Activated T-cell treated with anti-CD3 and anti-CD28 coated beads, Interleukin-2, amount 50 U/mL, for 72 hours (primary cell): ENCODE data around the gene STX1A. TPM values are rescaled to one million over a fixed set of nuclear protein-coding genes. Genes with fewer than 3 reads are reported as not detected.

Experiments used
- ATAC-seq, 2 donors: fragments of 150-1000 bp; cut with Tn5 transposase; replicated peaks in 1 of 2; 2 replicates each; pipeline ENCODE4 v1.10.0; 2021; ENCODE audit warnings: moderate library complexity in 2 of 2, mild to moderate bottlenecking in 1 of 2
- DNase-seq, 2 donors: peaks; one replicate each; pipeline ENCODE4 v3.0.0; 2021 to 2022; ENCODE audit warnings: mixed read lengths in 1 of 2
- H3K27ac Mint-ChIP-seq: one replicate; pipeline ENCODE4 v1.8.0; 2022; ENCODE audit warnings: mild to moderate bottlenecking, moderate library complexity, mixed read lengths
- H3K27me3 Mint-ChIP-seq: one replicate; pipeline ENCODE4 v1.8.0; 2022; ENCODE audit warnings: low read depth, mixed read lengths
- H3K36me3 Mint-ChIP-seq, 2 donors: one replicate each; pipeline ENCODE4 v1.8.0; 2022; ENCODE audit warnings: mixed read lengths in 2 of 2, mild to moderate bottlenecking in 1 of 2; ENCODE audit not compliant: insufficient read depth in 2 of 2
- H3K4me1 Mint-ChIP-seq: one replicate; pipeline ENCODE4 v1.8.0; 2022; ENCODE audit warnings: low read depth, mixed read lengths
- H3K4me3 Mint-ChIP-seq, 2 donors: one replicate each; pipeline ENCODE4 v1.8.0; 2022; ENCODE audit warnings: mild to moderate bottlenecking in 2 of 2, mixed read lengths in 2 of 2, moderate library complexity in 2 of 2
- H3K9me3 Mint-ChIP-seq, 2 donors: one replicate each; pipeline ENCODE4 v1.8.0; 2022; ENCODE audit warnings: mixed read lengths in 2 of 2
- total RNA-seq, 2 donors: library from RNA; stranded (reverse); gene quantifications; one replicate each; pipeline ENCODE4 v1.2.3, GENCODE V29; 2022

Gene STX1A
- 10 to 100 TPM; 28.6 to 37.5 TPM for total RNA-seq

GRCh38 chr7:73718905-73719805, at the start of gene STX1A:
Gene STX1A, minus strand, starts transcription at chr7:73719669. Its CDS starts 38 bp downstream, at chr7:73719631.
- peaks cover 42% of the 10 kb centered on the region for H3K4me1 Mint-ChIP-seq
- no peaks in the 10 kb centered on the region for H3K9me3 Mint-ChIP-seq
- H3K4me3 Mint-ChIP-seq = peak within 1 kb of the TSS; percentile 87 to 88
- DNase-seq (peak; percentile 78 to 82), ATAC-seq (peak; percentile 66 to 72)
- H3K27ac Mint-ChIP-seq = no peak within 1 kb of the TSS
- H3K36me3 Mint-ChIP-seq = no peaks in the 10 kb centered on the region
- H3K27me3 Mint-ChIP-seq = peaks cover 9% of the 10 kb centered on the region

- H3K9me3 Mint-ChIP-seq = peaks cover 0 to 2% of the 10 kb centered on the region in 2 donors
- no peak overlapping the region for H3K27ac Mint-ChIP-seq
- H3K36me3 Mint-ChIP-seq = no peaks in the 10 kb centered on the region
- H3K4me1 Mint-ChIP-seq = peaks cover 18% of the 10 kb centered on the region
- ATAC-seq (no peak), DNase-seq (no peak)
- no peak overlapping the region for H3K4me3 Mint-ChIP-seq
- peaks cover 54% of the 10 kb centered on the region for H3K27me3 Mint-ChIP-seq
Measured at GRCh38 chr7:73768641-73769480, 49.4 kb upstream of the STX1A start.

GRCh38 chr7:73766556-73767229, 47.2 kb upstream of the STX1A start:
- Mint-ChIP-seq H3K27me3 (peaks cover 39% of the 10 kb centered on the region), H3K4me1 (peaks cover 18% of the 10 kb centered on the region), H3K4me3 (no peak overlapping the region), H3K9me3 (peaks cover 0 to 2% of the 10 kb centered on the region in 2 donors), H3K36me3 (no peaks in the 10 kb centered on the region), H3K27ac (no peak overlapping the region)
- DNase-seq (no peak), ATAC-seq (no peak)

- Mint-ChIP-seq H3K4me3 (no peak overlapping the region), H3K9me3 (no peaks in the 10 kb centered on the region), H3K4me1 (no peaks in the 10 kb centered on the region), H3K27ac (no peak overlapping the region), H3K36me3 (no peaks in the 10 kb centered on the region), H3K27me3 (peaks cover 11% of the 10 kb centered on the region)
- ATAC-seq (no peak), DNase-seq (no peak)
Measured at GRCh38 chr7:73762659-73762999, 43.2 kb upstream of the STX1A start.

GRCh38 chr7:73761854-73762658, 42.6 kb upstream of the STX1A start:
- DNase-seq (no peak), ATAC-seq (no peak)
- no peaks in the 10 kb centered on the region for H3K9me3 Mint-ChIP-seq
- no peak overlapping the region for H3K4me3 Mint-ChIP-seq
- no peaks in the 10 kb centered on the region for H3K36me3 Mint-ChIP-seq
- no peak overlapping the region for H3K27ac Mint-ChIP-seq
- no peaks in the 10 kb centered on the region for H3K4me1 Mint-ChIP-seq
- peaks cover 5% of the 10 kb centered on the region for H3K27me3 Mint-ChIP-seq

- no peaks in the 10 kb centered on the region for H3K36me3 Mint-ChIP-seq
- no peaks in the 10 kb centered on the region for H3K4me1 Mint-ChIP-seq
- no peak overlapping the region for H3K27ac Mint-ChIP-seq
- H3K9me3 Mint-ChIP-seq = no peaks in the 10 kb centered on the region
- ATAC-seq = no peak
- no peak for DNase-seq
- no peaks in the 10 kb centered on the region for H3K27me3 Mint-ChIP-seq
- H3K4me3 Mint-ChIP-seq = no peak overlapping the region
Measured at GRCh38 chr7:73758581-73759138, 39.2 kb upstream of the STX1A start.

- Mint-ChIP-seq H3K36me3 (no peaks in the 10 kb centered on the region), H3K27ac (no peak overlapping the region), H3K4me1 (peaks cover 6% of the 10 kb centered on the region), H3K9me3 (no peaks in the 10 kb centered on the region), H3K4me3 (no peak overlapping the region), H3K27me3 (peaks cover 7% of the 10 kb centered on the region)
- DNase-seq = no peak
- no peak for ATAC-seq
Measured at GRCh38 chr7:73749931-73750776, 30.7 kb upstream of the STX1A start.

- Mint-ChIP-seq H3K36me3 (no peaks in the 10 kb centered on the region), H3K4me1 (peaks cover 6% of the 10 kb centered on the region), H3K4me3 (no peak overlapping the region), H3K27me3 (no peaks in the 10 kb centered on the region), H3K9me3 (no peaks in the 10 kb centered on the region), H3K27ac (no peak overlapping the region)
- ATAC-seq (no peak), DNase-seq (no peak)
Measured at GRCh38 chr7:73746378-73746777, 26.9 kb upstream of the STX1A start.

GRCh38 chr7:73742753-73743641, 23.5 kb upstream of the STX1A start:
- no peaks in the 10 kb centered on the region for H3K36me3 Mint-ChIP-seq
- peaks cover 9% of the 10 kb centered on the region for H3K4me1 Mint-ChIP-seq
- ATAC-seq = no peak
- no peak for DNase-seq
- no peak overlapping the region for H3K27ac Mint-ChIP-seq
- H3K27me3 Mint-ChIP-seq = no peaks in the 10 kb centered on the region
- no peak overlapping the region for H3K4me3 Mint-ChIP-seq
- no peaks in the 10 kb centered on the region for H3K9me3 Mint-ChIP-seq

- DNase-seq (no peak), ATAC-seq (no peak)
- H3K4me3 Mint-ChIP-seq = no peak overlapping the region
- no peak overlapping the region for H3K27ac Mint-ChIP-seq
- H3K9me3 Mint-ChIP-seq = no peaks in the 10 kb centered on the region
- H3K27me3 Mint-ChIP-seq = no peaks in the 10 kb centered on the region
- no peaks in the 10 kb centered on the region for H3K36me3 Mint-ChIP-seq
- H3K4me1 Mint-ChIP-seq = peaks cover 16% of the 10 kb centered on the region
Measured at GRCh38 chr7:73742338-73742752, 22.9 kb upstream of the STX1A start.

- Mint-ChIP-seq H3K27ac (no peak overlapping the region), H3K36me3 (no peaks in the 10 kb centered on the region), H3K4me3 (no peak overlapping the region), H3K9me3 (no peaks in the 10 kb centered on the region), H3K27me3 (no peaks in the 10 kb centered on the region), H3K4me1 (peaks cover 23% of the 10 kb centered on the region)
- DNase-seq (no peak), ATAC-seq (no peak)
Measured at GRCh38 chr7:73741600-73741999, 22.1 kb upstream of the STX1A start.
